K562 (cell line): Measurements from ENCODE around the gene STIL. TPM values are rescaled to one million over a fixed set of nuclear protein-coding genes. Genes with fewer than 3 reads are reported as not detected.

Source experiments
- ATF7 ChIP-seq: fragments of 450-650 bp; IDR thresholded peaks from 2 replicates; pipeline ENCODE4 v1.7.1; 2014; ENCODE audit warnings: mild to moderate bottlenecking, moderate library complexity
- BHLHE40 ChIP-seq: IDR thresholded peaks from 2 replicates; pipeline ENCODE4 v1.6.1; 2011; ENCODE audit warnings: low read length, improper control_type of control experiment
- BRCA1 ChIP-seq, 2 experiments: fragments of 450-650 bp in 1 of 2; sonication (generic) in 1 of 2; formaldehyde crosslinking in 1 of 2; IDR thresholded peaks; 2 replicates each; pipeline versions ENCODE4 v1.5.0 to v1.6.1; 2017 to 2020; ENCODE audit warnings: mild to moderate bottlenecking in 1 of 2, missing genetic modification reagents in 1 of 2
- CAMTA2 ChIP-seq: fragments of 250-450 bp; sonication (Bioruptor Pico); conservative IDR thresholded peaks from 2 replicates; pipeline ENCODE4 v1.5.1; 2022
- CTBP1 ChIP-seq: fragments of 450-650 bp; IDR thresholded peaks from 2 replicates; pipeline ENCODE4 v1.6.1; 2016; ENCODE audit warnings: borderline replicate concordance
- MCM2 ChIP-seq: fragments of 450-650 bp; IDR thresholded peaks from 2 replicates; pipeline ENCODE4 v1.6.1; 2017; ENCODE audit warnings: low read depth, mild to moderate bottlenecking
- NR2C2 ChIP-seq, 2 experiments: fragments of 200-800 bp in 1 of 2; sonication (Bioruptor generic) in 1 of 2; sonication (generic) in 1 of 2; formaldehyde crosslinking in 1 of 2; IDR thresholded peaks; 2 replicates each; pipeline versions ENCODE4 v1.6.1 to v1.8.0; 2016 to 2022; ENCODE audit warnings: mild to moderate bottlenecking in 1 of 2, missing compliant biosample characterization in 1 of 2, missing genetic modification characterization in 1 of 2, missing genetic modification reagents in 1 of 2
- RFX5 ChIP-seq: IDR thresholded peaks from 2 replicates; pipeline ENCODE4 v1.6.1; 2011; ENCODE audit warnings: low read depth, mild to moderate bottlenecking, improper control_type of control experiment, low read length
- SMAD2 ChIP-seq: fragments of 150-350 bp; IDR thresholded peaks from 2 replicates; pipeline ENCODE4 v1.6.1; 2014; ENCODE audit warnings: low read depth, mild to moderate bottlenecking, low read length
- SOX6 ChIP-seq: fragments of 450-650 bp; IDR thresholded peaks from 2 replicates; pipeline ENCODE4 v1.6.1; 2014; ENCODE audit warnings: mild to moderate bottlenecking
- SRSF7 ChIP-seq: fragments of 200-400 bp; formaldehyde crosslinking; optimal IDR thresholded peaks from 2 replicates; pipeline ENCODE3; 2017; ENCODE audit warnings: mild to moderate bottlenecking, low read depth, low read length
- TAL1 ChIP-seq: fragments of 450-650 bp; IDR thresholded peaks from 2 replicates; pipeline ENCODE4 v1.6.1; 2016; ENCODE audit warnings: mild to moderate bottlenecking
- TCF7 ChIP-seq: sonication (generic); IDR thresholded peaks from 2 replicates; pipeline ENCODE4 v1.6.1; 2016; ENCODE audit warnings: antibody characterized with exemption, borderline replicate concordance
- ZBTB7A ChIP-seq: IDR thresholded peaks from 2 replicates; pipeline ENCODE4 v1.6.1; 2011; ENCODE audit warnings: low read depth, mild to moderate bottlenecking, low read length, moderate library complexity, borderline replicate concordance; ENCODE audit not compliant: control insufficient read depth
- ZKSCAN1 ChIP-seq: fragments of 150-350 bp; IDR thresholded peaks from 2 replicates; pipeline ENCODE4 v1.6.1; 2016; ENCODE audit warnings: low read depth, low read length
- ZNF232 ChIP-seq: sonication (generic); formaldehyde crosslinking; IDR thresholded peaks from 2 replicates; pipeline ENCODE4 v1.8.0; 2022; ENCODE audit warnings: mild to moderate bottlenecking, missing genetic modification reagents
- ZNF311 ChIP-seq: fragments of 250-450 bp; sonication (Bioruptor Pico); IDR thresholded peaks from 2 replicates; pipeline ENCODE4 v1.4.0; 2020; ENCODE audit warnings: mild to moderate bottlenecking, moderate library complexity
- ZNF316 ChIP-seq: fragments of 450-650 bp; IDR thresholded peaks from 2 replicates; pipeline ENCODE4 v1.6.1; 2016
- ZNF41 ChIP-seq: fragments of 250-450 bp; sonication (Bioruptor Pico); conservative IDR thresholded peaks from 2 replicates; pipeline ENCODE4 v1.4.0; 2020; ENCODE audit warnings: mild to moderate bottlenecking
- polyA plus RNA-seq, 8 experiments: library from polyadenylated mRNA; depleted of rRNA in 4 of 8; stranded (reverse) in 5 of 8; unstranded in 3 of 8; fragments of >200 nt; fragmentation: Nextera tagmentation in 2 of 8; fragmentation: Illumina TruSeq in 1 of 8; extraction: Ambion mirVana in 2 of 8; extraction: Trizol in 1 of 8; gene quantifications; 2 replicates each; pipeline versions ENCODE4 v1.2.1 to v1.2.3, GENCODE V29; 2011 to 2014; ENCODE audit warnings: inconsistent platforms in 1 of 8, missing spikeins in 1 of 8
- total RNA-seq, 7 experiments: library from RNA; depleted of rRNA in 6 of 7; stranded (reverse); fragments of >200 nt in 6 of 7; fragmentation: Illumina TruSeq in 2 of 7; extraction: Trizol in 2 of 7; gene quantifications; 2 replicates each; pipeline versions ENCODE4 v1.2.1 to v1.2.3, GENCODE V29; 2011 to 2021; ENCODE audit warnings: low replicate concordance in 1 of 7
- TF ChIP-seq, protein P1 (sequence below): IDR thresholded peaks from 2 replicates; pipeline ENCODE4 v1.6.1; 2014; ENCODE audit warnings: antibody characterized with exemption
- TF ChIP-seq, protein P2 (sequence below): fragments of 250-450 bp; sonication (Bioruptor Pico); IDR thresholded peaks from 2 replicates; pipeline ENCODE4 v1.8.0; 2022; ENCODE audit warnings: moderate library complexity, mild to moderate bottlenecking, inconsistent platforms
- TF ChIP-seq, protein P3 (sequence below): fragments of 450-650 bp; conservative IDR thresholded peaks from 2 replicates; pipeline ENCODE4 v1.6.1; 2016; ENCODE audit warnings: missing genetic modification characterization, low read depth, mild to moderate bottlenecking, missing compliant biosample characterization, moderate library complexity
- TF ChIP-seq, protein P4 (sequence below): fragments of 250-450 bp; sonication (Bioruptor Pico); IDR thresholded peaks from 2 replicates; pipeline ENCODE4 v1.5.0; 2022; ENCODE audit warnings: mild to moderate bottlenecking

The STIL gene
- total and polyA plus RNA-seq, 9 of the 15 experiments (the other 6 are each of a cell fraction or from before 2014, with no cell fraction given) = 10.5 to 77.4 (median 39.6) TPM

DNA sequence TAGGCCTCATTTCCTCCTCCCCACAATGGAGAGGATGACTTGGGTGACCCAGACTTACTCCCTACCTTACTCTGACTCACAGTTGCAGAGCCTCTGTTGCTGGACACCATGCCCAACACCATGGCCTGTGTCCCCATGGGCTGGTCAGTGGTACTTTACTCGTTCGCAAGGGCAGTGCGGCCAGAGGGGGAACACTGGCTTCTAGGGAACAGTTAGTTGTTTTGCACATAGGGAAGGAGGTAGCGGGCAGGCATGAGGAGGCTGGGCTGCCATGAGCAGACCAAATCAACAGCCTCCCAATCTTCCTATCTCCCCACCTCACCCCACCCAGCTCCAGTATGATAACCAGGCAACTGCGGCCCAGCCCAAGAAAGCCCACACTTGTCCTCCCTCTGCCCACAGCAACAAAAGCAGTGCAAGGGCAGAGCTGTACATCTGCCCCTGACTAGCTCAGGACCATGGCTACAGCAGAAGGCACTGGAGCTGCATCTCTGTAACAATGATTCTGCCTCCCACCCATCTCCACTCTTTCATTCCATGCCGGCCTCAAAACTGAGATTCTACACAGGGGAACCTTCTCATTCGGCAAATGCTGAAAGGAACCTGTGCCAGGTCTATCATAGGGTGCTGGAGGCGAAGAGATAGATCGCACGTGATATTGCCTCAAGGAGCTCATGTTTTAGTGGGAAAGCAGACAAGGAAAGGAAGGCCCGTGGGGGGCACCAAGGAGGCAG, 100.5 kb downstream of the STIL start (continued):
- TF ChIP-seq, protein P1, sequence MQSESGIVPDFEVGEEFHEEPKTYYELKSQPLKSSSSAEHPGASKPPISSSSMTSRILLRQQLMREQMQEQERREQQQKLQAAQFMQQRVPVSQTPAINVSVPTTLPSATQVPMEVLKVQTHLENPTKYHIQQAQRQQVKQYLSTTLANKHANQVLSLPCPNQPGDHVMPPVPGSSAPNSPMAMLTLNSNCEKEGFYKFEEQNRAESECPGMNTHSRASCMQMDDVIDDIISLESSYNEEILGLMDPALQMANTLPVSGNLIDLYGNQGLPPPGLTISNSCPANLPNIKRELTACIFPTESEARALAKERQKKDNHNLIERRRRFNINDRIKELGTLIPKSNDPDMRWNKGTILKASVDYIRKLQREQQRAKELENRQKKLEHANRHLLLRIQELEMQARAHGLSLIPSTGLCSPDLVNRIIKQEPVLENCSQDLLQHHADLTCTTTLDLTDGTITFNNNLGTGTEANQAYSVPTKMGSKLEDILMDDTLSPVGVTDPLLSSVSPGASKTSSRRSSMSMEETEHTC = no peak
- TF ChIP-seq ZNF41 (CRISPR knock-in tag) (no peak), SRSF7 (no peak), TAL1 (peak; percentile 59; the same call in 1 of the 2 replicates), SMAD2 (no peak), CAMTA2 (CRISPR knock-in tag) (0 out of 2 replicates have a peak, but pooled peaks have one; percentile 35), ATF7 (no peak), CTBP1 (peak; percentile 39; the same call in 1 of the 2 replicates), NR2C2 (CRISPR knock-in tag; IDR thresholded peaks at IDR 0.05) (no peak), NR2C2 (tag; IDR thresholded peaks at IDR 0.05) (no peak), BHLHE40 (0 out of 2 replicates have a peak, but pooled peaks have one; percentile 27), ZNF232 (CRISPR knock-in tag) (no peak), MCM2 (no peak), BRCA1 (IDR thresholded peaks at IDR 0.05) (no peak), BRCA1 (CRISPR knock-in tag; IDR thresholded peaks at IDR 0.05) (no peak), ZNF316 (no peak), ZKSCAN1 (no peak), SOX6 (0 out of 2 replicates have a peak, but pooled peaks have one; percentile 13), ZNF311 (CRISPR knock-in tag) (no peak), TCF7 (no peak), RFX5 (no peak), ZBTB7A (no peak)
- TF ChIP-seq, protein P2, sequence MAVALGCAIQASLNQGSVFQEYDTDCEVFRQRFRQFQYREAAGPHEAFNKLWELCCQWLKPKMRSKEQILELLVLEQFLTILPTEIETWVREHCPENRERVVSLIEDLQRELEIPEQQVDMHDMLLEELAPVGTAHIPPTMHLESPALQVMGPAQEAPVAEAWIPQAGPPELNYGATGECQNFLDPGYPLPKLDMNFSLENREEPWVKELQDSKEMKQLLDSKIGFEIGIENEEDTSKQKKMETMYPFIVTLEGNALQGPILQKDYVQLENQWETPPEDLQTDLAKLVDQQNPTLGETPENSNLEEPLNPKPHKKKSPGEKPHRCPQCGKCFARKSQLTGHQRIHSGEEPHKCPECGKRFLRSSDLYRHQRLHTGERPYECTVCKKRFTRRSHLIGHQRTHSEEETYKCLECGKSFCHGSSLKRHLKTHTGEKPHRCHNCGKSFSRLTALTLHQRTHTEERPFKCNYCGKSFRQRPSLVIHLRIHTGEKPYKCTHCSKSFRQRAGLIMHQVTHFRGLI (CRISPR knock-in tag) = no peak
- TF ChIP-seq, protein P3, sequence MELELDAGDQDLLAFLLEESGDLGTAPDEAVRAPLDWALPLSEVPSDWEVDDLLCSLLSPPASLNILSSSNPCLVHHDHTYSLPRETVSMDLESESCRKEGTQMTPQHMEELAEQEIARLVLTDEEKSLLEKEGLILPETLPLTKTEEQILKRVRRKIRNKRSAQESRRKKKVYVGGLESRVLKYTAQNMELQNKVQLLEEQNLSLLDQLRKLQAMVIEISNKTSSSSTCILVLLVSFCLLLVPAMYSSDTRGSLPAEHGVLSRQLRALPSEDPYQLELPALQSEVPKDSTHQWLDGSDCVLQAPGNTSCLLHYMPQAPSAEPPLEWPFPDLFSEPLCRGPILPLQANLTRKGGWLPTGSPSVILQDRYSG (tag) = peak; percentile 30; the same call in 1 of the 2 replicates
- TF ChIP-seq, protein P4, sequence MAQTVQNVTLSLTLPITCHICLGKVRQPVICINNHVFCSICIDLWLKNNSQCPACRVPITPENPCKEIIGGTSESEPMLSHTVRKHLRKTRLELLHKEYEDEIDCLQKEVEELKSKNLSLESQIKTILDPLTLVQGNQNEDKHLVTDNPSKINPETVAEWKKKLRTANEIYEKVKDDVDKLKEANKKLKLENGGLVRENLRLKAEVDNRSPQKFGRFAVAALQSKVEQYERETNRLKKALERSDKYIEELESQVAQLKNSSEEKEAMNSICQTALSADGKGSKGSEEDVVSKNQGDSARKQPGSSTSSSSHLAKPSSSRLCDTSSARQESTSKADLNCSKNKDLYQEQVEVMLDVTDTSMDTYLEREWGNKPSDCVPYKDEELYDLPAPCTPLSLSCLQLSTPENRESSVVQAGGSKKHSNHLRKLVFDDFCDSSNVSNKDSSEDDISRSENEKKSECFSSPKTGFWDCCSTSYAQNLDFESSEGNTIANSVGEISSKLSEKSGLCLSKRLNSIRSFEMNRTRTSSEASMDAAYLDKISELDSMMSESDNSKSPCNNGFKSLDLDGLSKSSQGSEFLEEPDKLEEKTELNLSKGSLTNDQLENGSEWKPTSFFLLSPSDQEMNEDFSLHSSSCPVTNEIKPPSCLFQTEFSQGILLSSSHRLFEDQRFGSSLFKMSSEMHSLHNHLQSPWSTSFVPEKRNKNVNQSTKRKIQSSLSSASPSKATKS (CRISPR knock-in tag) = 0 out of 2 replicates have a peak, but pooled peaks have one; percentile 52
